ENCODE data around the gene RPL7A. TPM values are rescaled to one million over a fixed set of nuclear protein-coding genes. Genes with fewer than 3 reads are reported as not detected.

RPL7A gene
- total and polyA plus RNA-seq, 5 experiments from 2014 or later = 1,183 to 2,355 (median 1,387) TPM

GRCh38 chr9:133342570-133342969, 5.4 kb upstream of the RPL7A start:
- peak overlapping the region in 1 of 10 donors; percentile 22 for H3K27ac Mint-ChIP-seq
- H3K9me3 Mint-ChIP-seq = no peaks in the 10 kb centered on the region
- no peak for ATAC-seq
- POLR2A ChIA-PET = interaction anchor here (1.0 kb wide), 1 partner anchor 13 kb away, joined by 3 read pairs; no protein-coding TSS in a partner anchor
- no peak for DNase-seq
- H3K36me3 Mint-ChIP-seq = peaks cover 0 to 48% (median 5%) of the 10 kb centered on the region in 3 donors
- H3K4me1 Mint-ChIP-seq = peaks cover 24 to 64% (median 50%) of the 10 kb centered on the region in 4 donors
- no peak overlapping the region for H3K4me3 Mint-ChIP-seq
- H3K27me3 Mint-ChIP-seq = no peaks in the 10 kb centered on the region

- no peaks in the 10 kb centered on the region for H3K9me3 Mint-ChIP-seq
- ATAC-seq (no peak), DNase-seq (no peak)
- peaks cover 29 to 67% (median 56%) of the 10 kb centered on the region in 4 donors for H3K4me1 Mint-ChIP-seq
- peaks cover 0 to 55% (median 8%) of the 10 kb centered on the region in 3 donors for H3K36me3 Mint-ChIP-seq
- peak overlapping the region in 1 of 10 donors; percentile 22 for H3K4me3 Mint-ChIP-seq
- H3K27ac Mint-ChIP-seq = no peak overlapping the region
- H3K27me3 Mint-ChIP-seq = no peaks in the 10 kb centered on the region
- POLR2A ChIA-PET = interaction anchor here (0.9 kb wide), 1 partner anchor 9 kb away, joined by 3 read pairs; no protein-coding TSS in a partner anchor
Measured at GRCh38 chr9:133344071-133344470, 3.9 kb upstream of the RPL7A start.

GRCh38 chr9:133344979-133345378, 3.0 kb upstream of the RPL7A start:
- peak overlapping the region in 1 of 10 donors; percentile 18 for H3K27ac Mint-ChIP-seq
- no peak for ATAC-seq
- POLR2A ChIA-PET = no interaction called here
- H3K4me3 Mint-ChIP-seq = peak overlapping the region in 1 of 10 donors; percentile 29
- peaks cover 0 to 57% (median 6%) of the 10 kb centered on the region in 3 donors for H3K36me3 Mint-ChIP-seq
- H3K27me3 Mint-ChIP-seq = no peaks in the 10 kb centered on the region
- DNase-seq = no peak
- no peaks in the 10 kb centered on the region for H3K9me3 Mint-ChIP-seq
- peaks cover 24 to 66% (median 56%) of the 10 kb centered on the region in 4 donors for H3K4me1 Mint-ChIP-seq

GRCh38 chr9:133345596-133345995, 2.4 kb upstream of the RPL7A start:
- Mint-ChIP-seq H3K27ac (no peak overlapping the region), H3K4me1 (peaks cover 17 to 63% (median 54%) of the 10 kb centered on the region in 4 donors), H3K36me3 (peaks cover 0 to 60% (median 12%) of the 10 kb centered on the region in 3 donors), H3K27me3 (no peaks in the 10 kb centered on the region), H3K4me3 (peak overlapping the region in 4 of 10 donors; percentile 38 to 100 (median 95)), H3K9me3 (no peaks in the 10 kb centered on the region)
- POLR2A ChIA-PET = interaction anchor here (1.4 to 7.4 kb wide), 2 partner anchors 9 to 28 kb away, joined by 3 to 106 read pairs; partner anchors contain the start of genes STKLD1 and SURF4
- ATAC-seq (no peak), DNase-seq (no peak)

GRCh38 chr9:133346021-133346785, 1.8 kb upstream of the RPL7A start:
- POLR2A ChIA-PET = interaction anchor here (1.1 to 7.4 kb wide), 4 partner anchors 8 to 163 kb away, joined by 3 to 106 read pairs (median 20); partner anchors contain the start of genes STKLD1, SURF1, SURF2 and SURF4
- peaks cover 0 to 61% (median 15%) of the 10 kb centered on the region in 3 donors for H3K36me3 Mint-ChIP-seq

GRCh38 chr9:133347515-133347984, 468 bp upstream of the RPL7A start:
- Mint-ChIP-seq H3K36me3 (peaks cover 0 to 65% (median 21%) of the 10 kb centered on the region in 3 donors), H3K9me3 (no peaks in the 10 kb centered on the region), H3K27ac (peak overlapping the region; percentile 86 to 99 (median 98)), H3K4me1 (peaks cover 16 to 46% (median 42%) of the 10 kb centered on the region in 4 donors), H3K4me3 (peak overlapping the region; percentile 97 to 100 (median 99)), H3K27me3 (no peaks in the 10 kb centered on the region)
- DNase-seq (peak in 6 of 10 donors; percentile 31 to 61 (median 45)), ATAC-seq (peak; percentile 53 to 60)
- POLR2A ChIA-PET = interaction anchor here (0.6 to 7.4 kb wide), 14 partner anchors 8 to 677 kb away, joined by 3 to 106 read pairs (median 4); partner anchors contain the start of genes BRD3OS, GTF3C5, SLC2A6 and STKLD1

More at GRCh38 chr9:133346021-133346785, 1.8 kb upstream of the RPL7A start:
- ATAC-seq = no peak
- Mint-ChIP-seq H3K9me3 (no peaks in the 10 kb centered on the region), H3K27me3 (no peaks in the 10 kb centered on the region), H3K4me1 (peaks cover 16 to 57% (median 49%) of the 10 kb centered on the region in 4 donors), H3K27ac (peak overlapping the region; percentile 54 to 99 (median 84)), H3K4me3 (peak overlapping the region; percentile 85 to 100 (median 93))
- DNase-seq = no peak

GRCh38 chr9:133348718-133349573, 928 bp downstream of the RPL7A start:
- peak overlapping the region; percentile 97 to 100 (median 99) for H3K4me3 Mint-ChIP-seq
- peaks cover 20 to 50% (median 42%) of the 10 kb centered on the region in 4 donors for H3K4me1 Mint-ChIP-seq
- peak overlapping the region; percentile 95 to 99 (median 98) for H3K27ac Mint-ChIP-seq
- peaks cover 0 to 64% (median 21%) of the 10 kb centered on the region in 3 donors for H3K36me3 Mint-ChIP-seq
- H3K9me3 Mint-ChIP-seq = no peaks in the 10 kb centered on the region
- no peak for ATAC-seq
- H3K27me3 Mint-ChIP-seq = no peaks in the 10 kb centered on the region
- POLR2A ChIA-PET = interaction anchor here (0.5 to 7.4 kb wide), 13 partner anchors 8 to 812 kb away, joined by 3 to 106 read pairs (median 4); partner anchors contain the start of genes STKLD1, SURF1, SURF2 and SURF4
- DNase-seq = no peak

- H3K4me3 Mint-ChIP-seq = peak overlapping the region in 9 of 10 donors; percentile 16 to 100 (median 44)
- H3K27me3 Mint-ChIP-seq = no peaks in the 10 kb centered on the region
- ATAC-seq (no peak), DNase-seq (no peak)
- POLR2A ChIA-PET = interaction anchor here (1.0 to 7.4 kb wide), 6 partner anchors 10 to 25 kb away, joined by 3 to 106 read pairs (median 7); partner anchors contain the start of genes STKLD1, SURF4 and SURF6
- H3K36me3 Mint-ChIP-seq = peaks cover 0 to 53% (median 21%) of the 10 kb centered on the region in 3 donors
- H3K27ac Mint-ChIP-seq = peak overlapping the region in 5 of 10 donors; percentile 44 to 97 (median 54)
- H3K4me1 Mint-ChIP-seq = peaks cover 20 to 54% (median 48%) of the 10 kb centered on the region in 4 donors
- H3K9me3 Mint-ChIP-seq = no peaks in the 10 kb centered on the region
Measured at GRCh38 chr9:133349965-133350616, 2.1 kb downstream of the RPL7A start.

GRCh38 chr9:133351526-133351907, 3.5 kb downstream of the RPL7A start:
- Mint-ChIP-seq H3K27me3 (no peaks in the 10 kb centered on the region), H3K36me3 (peaks cover 0 to 50% (median 21%) of the 10 kb centered on the region in 3 donors), H3K4me1 (peaks cover 20 to 54% (median 45%) of the 10 kb centered on the region in 4 donors), H3K27ac (peak overlapping the region in 1 of 10 donors; percentile 29), H3K4me3 (no peak overlapping the region), H3K9me3 (no peaks in the 10 kb centered on the region)
- DNase-seq (no peak), ATAC-seq (no peak)
- POLR2A ChIA-PET = interaction anchor here (1.4 to 7.4 kb wide), 3 partner anchors 15 to 22 kb away, joined by 3 to 106 read pairs (median 17); partner anchors contain the start of genes STKLD1, SURF4 and SURF6

- Mint-ChIP-seq H3K9me3 (no peaks in the 10 kb centered on the region), H3K27ac (peak overlapping the region in 1 of 10 donors; percentile 75), H3K27me3 (no peaks in the 10 kb centered on the region), H3K4me3 (peak overlapping the region in 1 of 10 donors; percentile 25), H3K36me3 (peaks cover 0 to 50% (median 21%) of the 10 kb centered on the region in 3 donors), H3K4me1 (peaks cover 18 to 50% (median 40%) of the 10 kb centered on the region in 4 donors)
- ATAC-seq (no peak), DNase-seq (peak in 2 of 10 donors; percentile 24 to 33)
- POLR2A ChIA-PET = interaction anchor here (1.3 to 7.4 kb wide), 3 partner anchors 14 to 21 kb away, joined by 3 to 106 read pairs (median 17); partner anchors contain the start of genes STKLD1 and SURF4
Measured at GRCh38 chr9:133351908-133352634, 4.1 kb downstream of the RPL7A start.
